Peyer's patch (tissue), 4 donors: ENCODE measurements around the gene PAAF1. TPM values are rescaled to one million over a fixed set of nuclear protein-coding genes. Genes with fewer than 3 reads are reported as not detected.

Experiments used
- DNase-seq, 3 donors: peaks; one replicate each; pipeline ENCODE4 v3.0.0-alpha.2; 2017 to 2019
- H3K27ac ChIP-seq, 4 donors: fragments of 200-600 bp; sonication (generic); one replicate each; pipeline ENCODE4 v1.5.1; 2016 to 2019
- H3K27me3 ChIP-seq, 2 donors: fragments of 200-600 bp; sonication (generic); one replicate each; pipeline ENCODE4 v1.5.1; 2019
- H3K36me3 ChIP-seq, 3 donors: fragments of 200-600 bp; sonication (generic); one replicate each; pipeline ENCODE4 v1.5.1; 2016 to 2019
- H3K4me1 ChIP-seq, 4 donors: fragments of 200-600 bp; sonication (generic); one replicate each; pipeline ENCODE4 v1.5.1; 2016 to 2019
- H3K4me3 ChIP-seq, 4 donors: fragments of 200-600 bp; sonication (generic); 1 replicate in 3 of 4; 2 replicates in 1 of 4; pipeline ENCODE4 v1.5.1; 2016 to 2019; ENCODE audit warnings: mild to moderate bottlenecking in 1 of 4
- H3K9me3 ChIP-seq, 4 donors: fragments of 200-600 bp; sonication (generic); one replicate each; pipeline ENCODE4 v1.5.1; 2016 to 2019; ENCODE audit warnings: mild to moderate bottlenecking in 1 of 4
- POLR2A ChIP-seq, 2 donors: fragments of 450-650 bp; IDR thresholded peaks; one replicate each; pipeline ENCODE4 v1.5.1; 2017; ENCODE audit warnings: antibody characterized with exemption in 2 of 2, mild to moderate bottlenecking in 2 of 2, moderate library complexity in 2 of 2
- total RNA-seq, 4 donors: library from RNA; depleted of rRNA; stranded (reverse); fragments of >200 nt; gene quantifications; one replicate each; pipeline ENCODE4 v1.1.0, GENCODE V29; 2016
- TF ChIP-seq, protein P1 (sequence below), 6 experiments: fragments of 450-650 bp in 4 of 6; fragments of 200-600 bp in 2 of 6; sonication (generic) in 1 of 6; IDR thresholded peaks; one replicate each; pipeline ENCODE4 v1.5.1; 2017 to 2019; ENCODE audit warnings: antibody characterized with exemption in 6 of 6, mild to moderate bottlenecking in 3 of 6, moderate library complexity in 1 of 6

PAAF1 gene
- total RNA-seq, 4 donors from 2014 or later: 16.6 to 18.2 (median 16.6) TPM

DNA sequence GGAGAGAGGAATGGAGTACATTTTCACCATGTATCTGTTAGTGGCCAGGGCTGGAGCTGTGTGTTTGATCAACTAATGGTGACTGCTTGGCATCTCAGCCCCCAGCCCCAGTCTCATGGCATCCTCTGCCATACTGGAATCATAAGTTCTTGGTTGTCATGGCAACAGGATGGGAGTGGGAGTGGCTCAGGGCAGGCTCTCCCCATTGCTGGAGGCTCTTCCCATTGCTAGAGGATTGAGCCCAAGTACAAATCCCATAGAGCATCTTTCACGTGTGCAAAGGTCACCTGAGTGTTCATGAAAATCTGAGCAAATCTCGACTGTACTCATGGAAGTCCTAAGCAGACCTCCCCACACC lies 88.9 kb downstream of the PAAF1 start:
- no peak overlapping the region for H3K27ac ChIP-seq
- no peak for TF ChIP-seq POLR2A (IDR thresholded peaks at IDR 0.05)
- TF ChIP-seq, protein P1, sequence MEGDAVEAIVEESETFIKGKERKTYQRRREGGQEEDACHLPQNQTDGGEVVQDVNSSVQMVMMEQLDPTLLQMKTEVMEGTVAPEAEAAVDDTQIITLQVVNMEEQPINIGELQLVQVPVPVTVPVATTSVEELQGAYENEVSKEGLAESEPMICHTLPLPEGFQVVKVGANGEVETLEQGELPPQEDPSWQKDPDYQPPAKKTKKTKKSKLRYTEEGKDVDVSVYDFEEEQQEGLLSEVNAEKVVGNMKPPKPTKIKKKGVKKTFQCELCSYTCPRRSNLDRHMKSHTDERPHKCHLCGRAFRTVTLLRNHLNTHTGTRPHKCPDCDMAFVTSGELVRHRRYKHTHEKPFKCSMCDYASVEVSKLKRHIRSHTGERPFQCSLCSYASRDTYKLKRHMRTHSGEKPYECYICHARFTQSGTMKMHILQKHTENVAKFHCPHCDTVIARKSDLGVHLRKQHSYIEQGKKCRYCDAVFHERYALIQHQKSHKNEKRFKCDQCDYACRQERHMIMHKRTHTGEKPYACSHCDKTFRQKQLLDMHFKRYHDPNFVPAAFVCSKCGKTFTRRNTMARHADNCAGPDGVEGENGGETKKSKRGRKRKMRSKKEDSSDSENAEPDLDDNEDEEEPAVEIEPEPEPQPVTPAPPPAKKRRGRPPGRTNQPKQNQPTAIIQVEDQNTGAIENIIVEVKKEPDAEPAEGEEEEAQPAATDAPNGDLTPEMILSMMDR (IDR thresholded peaks at IDR 0.05): no peak
- DNase-seq: no peak

DNA sequence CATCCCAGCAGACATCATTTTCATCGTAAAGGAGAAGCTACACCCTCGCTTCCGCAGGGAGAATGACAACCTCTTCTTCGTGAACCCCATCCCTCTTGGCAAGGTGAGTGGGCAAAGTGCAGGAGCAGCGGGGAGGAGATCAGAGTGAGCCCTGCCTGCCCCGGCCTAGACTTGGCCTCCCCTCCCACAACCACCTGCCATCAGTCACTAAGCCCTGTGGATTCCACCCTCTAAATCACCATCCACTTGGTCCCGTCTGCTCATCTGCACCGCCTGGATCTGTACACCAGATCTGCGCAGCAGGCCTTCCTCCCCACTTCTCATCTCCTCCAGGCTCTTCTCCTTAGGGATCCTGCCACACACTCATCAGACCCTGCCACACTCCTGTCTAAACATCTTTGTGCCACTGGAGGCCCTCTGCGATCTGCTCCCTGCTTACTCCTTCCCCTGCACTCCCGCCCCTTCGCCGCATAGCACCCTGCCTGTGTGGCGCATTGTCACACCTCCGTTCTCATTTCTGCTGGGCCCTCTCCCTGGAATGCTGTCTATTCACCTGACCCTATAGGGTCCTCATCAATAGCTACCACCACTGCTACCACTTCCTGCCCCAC lies 91.7 kb downstream of the PAAF1 start:
- no peak overlapping the region for H3K27ac ChIP-seq
- H3K9me3 ChIP-seq: no peaks in the 10 kb centered on the region
- DNase-seq: no peak
- no peaks in the 10 kb centered on the region for H3K27me3 ChIP-seq
- H3K4me1 ChIP-seq: peaks cover 0 to 6% (median 3%) of the 10 kb centered on the region in 4 donors
- no peak overlapping the region for H3K4me3 ChIP-seq
- no peaks in the 10 kb centered on the region for H3K36me3 ChIP-seq
- TF ChIP-seq POLR2A (IDR thresholded peaks at IDR 0.05): no peak
- TF ChIP-seq, protein P1 (IDR thresholded peaks at IDR 0.05): no peak

More for the DNA sequence above, 88.9 kb downstream of the PAAF1 start:
- H3K4me1 ChIP-seq: peaks cover 0 to 3% (median 0%) of the 10 kb centered on the region in 4 donors
- H3K36me3 ChIP-seq: no peaks in the 10 kb centered on the region
- no peak overlapping the region for H3K4me3 ChIP-seq
- no peaks in the 10 kb centered on the region for H3K9me3 ChIP-seq
- no peaks in the 10 kb centered on the region for H3K27me3 ChIP-seq

DNA sequence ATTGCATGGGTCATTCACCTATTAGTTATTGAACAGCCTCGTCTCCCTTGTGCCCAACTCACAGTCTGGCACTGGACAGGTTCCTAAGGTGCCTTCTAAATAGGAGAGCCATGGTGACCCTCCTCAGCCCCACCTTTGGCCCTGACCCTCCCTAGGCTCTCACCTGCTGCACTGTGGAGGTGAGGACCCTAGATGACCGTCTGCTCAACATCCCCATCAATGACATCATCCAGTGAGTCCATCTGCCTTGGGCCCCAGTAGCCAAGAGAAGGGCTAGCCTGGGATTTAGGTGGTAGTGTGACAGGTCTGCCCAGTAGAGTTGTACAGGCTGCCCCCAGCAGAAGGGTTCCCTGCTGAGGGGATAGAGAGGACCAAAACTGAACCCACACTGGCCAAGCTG lies 92.3 kb downstream of the PAAF1 start:
- no peak for DNase-seq
- H3K9me3 ChIP-seq: no peaks in the 10 kb centered on the region

DNA sequence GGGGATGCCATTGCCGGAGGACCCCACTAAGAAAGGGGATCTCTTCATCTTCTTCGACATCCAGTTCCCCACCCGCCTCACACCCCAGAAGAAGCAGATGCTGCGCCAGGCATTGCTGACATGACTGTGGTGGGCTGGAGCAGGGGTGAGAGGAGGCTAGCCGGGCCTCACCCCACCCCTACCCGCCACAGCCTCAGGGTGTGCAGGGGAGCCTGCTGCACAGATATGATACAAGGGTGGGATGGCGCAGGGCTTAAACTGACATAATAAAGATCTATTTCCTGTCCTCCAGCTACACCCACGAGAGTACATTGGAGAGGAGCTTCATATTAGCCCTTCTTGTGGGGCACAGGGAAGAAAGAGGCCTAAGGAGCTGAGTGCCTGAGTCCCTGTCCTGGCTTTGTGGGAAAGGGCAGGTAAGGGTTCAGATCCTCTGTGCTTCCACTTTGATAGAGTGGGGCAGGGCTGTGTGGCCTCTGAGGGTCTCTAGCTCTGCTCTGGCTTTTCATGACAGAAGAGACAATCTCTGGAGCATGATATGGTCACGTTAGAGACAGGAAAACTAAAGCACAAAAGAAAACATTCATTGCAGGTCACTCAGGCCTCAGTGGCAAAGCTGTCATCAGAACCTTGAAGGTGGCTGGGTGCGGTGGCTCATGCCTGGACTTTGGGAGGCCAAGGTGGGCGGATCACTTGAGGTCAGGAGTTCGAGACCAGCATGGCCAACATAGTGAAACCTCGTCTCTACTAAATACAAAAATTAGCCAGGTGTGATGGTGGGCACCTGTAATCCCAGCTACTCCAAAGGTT lies 93.4 kb downstream of the PAAF1 start:
- H3K27ac ChIP-seq: peak overlapping the region in 1 of 4 donors; percentile 35

More for the DNA sequence above, 92.3 kb downstream of the PAAF1 start:
- Histone ChIP-seq H3K36me3 (no peaks in the 10 kb centered on the region), H3K27ac (no peak overlapping the region), H3K4me3 (no peak overlapping the region), H3K4me1 (peaks cover 0 to 12% (median 9%) of the 10 kb centered on the region in 4 donors), H3K27me3 (no peaks in the 10 kb centered on the region)
- no peak for TF ChIP-seq POLR2A (IDR thresholded peaks at IDR 0.05)
- TF ChIP-seq, protein P1 (IDR thresholded peaks at IDR 0.05): no peak

DNA sequence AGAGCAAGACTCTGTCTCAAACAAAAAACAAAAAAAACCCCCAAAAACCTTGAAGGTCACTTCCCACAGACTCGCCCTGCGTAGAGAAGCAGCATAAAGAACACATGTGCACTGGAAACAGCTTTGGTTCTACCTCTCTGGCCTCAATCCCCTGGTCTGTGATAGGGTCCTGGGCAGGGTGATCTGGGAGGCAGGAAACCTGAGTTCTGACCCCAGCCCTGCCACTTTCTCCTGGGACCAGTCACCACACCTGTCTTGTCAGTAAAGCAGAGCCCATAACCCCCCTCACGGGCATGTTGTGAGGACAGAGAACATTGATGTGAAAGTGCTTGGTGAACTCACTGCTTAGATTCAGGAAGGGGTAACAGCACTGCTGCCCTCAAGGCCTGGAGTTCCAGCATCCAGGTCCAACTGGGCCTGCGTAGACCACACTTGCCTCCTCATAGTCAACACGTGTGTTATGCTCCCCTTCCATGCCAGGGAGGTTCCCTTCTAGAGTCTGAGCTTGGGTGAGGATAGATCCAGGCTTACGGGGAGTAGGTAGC lies 94.4 kb downstream of the PAAF1 start:
- Histone ChIP-seq H3K27ac (peak overlapping the region in 1 of 4 donors; percentile 35), H3K36me3 (peaks cover 0 to 14% (median 0%) of the 10 kb centered on the region in 3 donors), H3K4me3 (no peak overlapping the region), H3K4me1 (peaks cover 0 to 17% (median 11%) of the 10 kb centered on the region in 4 donors), H3K9me3 (no peaks in the 10 kb centered on the region), H3K27me3 (no peaks in the 10 kb centered on the region)
- no peak for DNase-seq
- TF ChIP-seq, protein P1 (IDR thresholded peaks at IDR 0.05): no peak
- TF ChIP-seq POLR2A (IDR thresholded peaks at IDR 0.05): no peak

More for the DNA sequence above, 93.4 kb downstream of the PAAF1 start:
- no peak for DNase-seq
- TF ChIP-seq POLR2A (IDR thresholded peaks at IDR 0.05): no peak
- TF ChIP-seq, protein P1 (IDR thresholded peaks at IDR 0.05): no peak
- H3K36me3 ChIP-seq: peaks cover 0 to 4% (median 0%) of the 10 kb centered on the region in 3 donors
- no peaks in the 10 kb centered on the region for H3K27me3 ChIP-seq
- H3K4me1 ChIP-seq: peaks cover 0 to 13% (median 11%) of the 10 kb centered on the region in 4 donors
- H3K4me3 ChIP-seq: no peak overlapping the region
- H3K9me3 ChIP-seq: no peaks in the 10 kb centered on the region
